Liver (tissue), 9 donors: ENCODE results near the gene LRRFIP2. TPM values are rescaled to one million over a fixed set of nuclear protein-coding genes. Genes with fewer than 3 reads are reported as not detected.

Experiments used
- DNase-seq: peaks from one replicate; pipeline ENCODE4 v3.0.0-alpha.2; 2017; ENCODE audit warnings: low spot score
- H3K27ac ChIP-seq, 2 donors: one replicate each; pipeline ENCODE4 v1.7.0; 2013; ENCODE audit warnings: inconsistent platforms in 2 of 2, low read length in 2 of 2, control low read depth in 1 of 2, low read depth in 1 of 2, mild to moderate bottlenecking in 1 of 2
- H3K27me3 ChIP-seq, 4 donors: one replicate each; pipeline versions ENCODE4 v1.6.1 to v1.7.0; 2013; ENCODE audit warnings: low read length in 3 of 4, inconsistent platforms in 1 of 4, mild to moderate bottlenecking in 1 of 4, moderate library complexity in 1 of 4; ENCODE audit not compliant: control insufficient read depth in 4 of 4, insufficient read depth in 4 of 4
- H3K36me3 ChIP-seq, 4 donors: one replicate each; pipeline versions ENCODE4 v1.6.1 to v1.7.0; 2013; ENCODE audit warnings: low read length in 3 of 4, mild to moderate bottlenecking in 3 of 4, low read depth in 1 of 4, moderate library complexity in 1 of 4; ENCODE audit not compliant: control insufficient read depth in 4 of 4, insufficient read depth in 3 of 4
- H3K4me1 ChIP-seq, 4 donors: one replicate each; pipeline versions ENCODE4 v1.6.1 to v1.7.0; 2013; ENCODE audit warnings: low read length in 3 of 4, mild to moderate bottlenecking in 3 of 4, moderate library complexity in 1 of 4; ENCODE audit not compliant: control insufficient read depth in 4 of 4, insufficient read depth in 4 of 4
- H3K4me3 ChIP-seq, 3 donors: one replicate each; pipeline versions ENCODE4 v1.6.1 to v1.7.0; 2013; ENCODE audit warnings: low read length in 3 of 3, control low read depth in 1 of 3, low read depth in 1 of 3, mild to moderate bottlenecking in 1 of 3
- H3K9ac ChIP-seq, 2 donors: one replicate each; pipeline ENCODE4 v1.7.0; 2013; ENCODE audit warnings: low read length in 2 of 2, mild to moderate bottlenecking in 2 of 2, moderate library complexity in 2 of 2, control low read depth in 1 of 2, low read depth in 1 of 2
- H3K9me3 ChIP-seq, 4 donors: one replicate each; pipeline versions ENCODE4 v1.6.1 to v1.7.0; 2013; ENCODE audit warnings: low read length in 3 of 4; ENCODE audit not compliant: control insufficient read depth in 4 of 4
- ATF3 ChIP-seq: IDR thresholded peaks from 2 replicates; pipeline ENCODE4 v1.6.1; 2016; ENCODE audit warnings: antibody characterized with exemption
- CTCF ChIP-seq: fragments of 150-350 bp; IDR thresholded peaks from 2 replicates; pipeline ENCODE4 v1.5.1; 2017; ENCODE audit warnings: improper control_type of control experiment, low read depth, low read length; ENCODE audit not compliant: missing input control
- EGR1 ChIP-seq, 2 donors: IDR thresholded peaks; 2 replicates each; pipeline ENCODE4 v1.6.1; 2016 to 2018; ENCODE audit warnings: antibody characterized with exemption in 2 of 2, low read depth in 2 of 2
- FOXA1 ChIP-seq: IDR thresholded peaks from 2 replicates; pipeline ENCODE4 v1.6.1; 2016; ENCODE audit warnings: antibody characterized with exemption
- FOXA2 ChIP-seq: IDR thresholded peaks from 2 replicates; pipeline ENCODE4 v1.6.1; 2016; ENCODE audit warnings: antibody characterized with exemption
- GABPA ChIP-seq, 2 donors: IDR thresholded peaks in 1 of 2; conservative IDR thresholded peaks in 1 of 2; 2 replicates each; pipeline ENCODE4 v1.6.1; 2016; ENCODE audit warnings: antibody characterized with exemption in 2 of 2, mild to moderate bottlenecking in 1 of 2, moderate library complexity in 1 of 2
- HNF4A ChIP-seq, 2 donors: conservative IDR thresholded peaks; 2 replicates each; pipeline ENCODE4 v1.6.1; 2016; ENCODE audit warnings: antibody characterized with exemption in 2 of 2, mild to moderate bottlenecking in 2 of 2
- HNF4G ChIP-seq: IDR thresholded peaks from 2 replicates; pipeline ENCODE4 v1.6.1; 2016; ENCODE audit warnings: antibody characterized with exemption
- JUND ChIP-seq, 2 donors: IDR thresholded peaks; 2 replicates each; pipeline ENCODE4 v1.6.1; 2016; ENCODE audit warnings: antibody characterized with exemption in 2 of 2
- NR2F2 ChIP-seq: IDR thresholded peaks from 2 replicates; pipeline ENCODE4 v1.6.1; 2016; ENCODE audit warnings: antibody characterized with exemption
- RAD21 ChIP-seq, 2 donors: IDR thresholded peaks; 2 replicates each; pipeline ENCODE4 v1.6.1; 2016; ENCODE audit warnings: antibody characterized with exemption in 2 of 2, mild to moderate bottlenecking in 2 of 2
- REST ChIP-seq: IDR thresholded peaks from 2 replicates; pipeline ENCODE4 v1.6.1; 2016; ENCODE audit warnings: antibody characterized with exemption, mild to moderate bottlenecking
- RXRA ChIP-seq, 2 donors: IDR thresholded peaks; 2 replicates each; pipeline ENCODE4 v1.6.1; 2017 to 2018; ENCODE audit warnings: antibody characterized with exemption in 2 of 2, mild to moderate bottlenecking in 1 of 2
- SP1 ChIP-seq: IDR thresholded peaks from 2 replicates; pipeline ENCODE4 v1.6.1; 2018; ENCODE audit warnings: antibody characterized with exemption, mild to moderate bottlenecking
- TAF1 ChIP-seq: conservative IDR thresholded peaks from 2 replicates; pipeline ENCODE4 v1.6.1; 2016; ENCODE audit warnings: antibody characterized with exemption, mild to moderate bottlenecking
- YY1 ChIP-seq: IDR thresholded peaks from 2 replicates; pipeline ENCODE4 v1.6.1; 2016; ENCODE audit warnings: antibody characterized with exemption, mild to moderate bottlenecking
- ZBTB33 ChIP-seq: IDR thresholded peaks from 2 replicates; pipeline ENCODE4 v1.6.1; 2016; ENCODE audit warnings: antibody characterized with exemption
- WGBS: extraction: QIAGEN DNeasy Blood & Tissue Kit; methylation state at CpG from one replicate; pipeline ENCODE4 v1.1.7; 2013; 5-methylcytosine and 5-hydroxymethylcytosine counted together
- polyA plus RNA-seq, 2 donors: library from polyadenylated mRNA; stranded (reverse) in 1 of 2; unstranded in 1 of 2; fragments of 200-250 nt in 1 of 2; fragments of >200 nt in 1 of 2; fragmentation: Nextera tagmentation in 1 of 2; extraction: Ambion mirVana in 1 of 2; gene quantifications; one replicate each; pipeline versions ENCODE4 v1.2.1 to v1.2.3, GENCODE V29; 2013 to 2015
- total RNA-seq, 2 donors: library from RNA; depleted of rRNA; stranded (reverse); fragments of >200 nt; gene quantifications; one replicate each; pipeline ENCODE4 v1.2.3, GENCODE V29; 2014
- donor health status: healthy.
- donor health status: healthy.
- donor health status: healthy.
- donor health status: healthy.
- donor health status: healthy.

Gene LRRFIP2
- total and polyA plus RNA-seq, 4 donors = 22.6 to 56.9 (median 39.8) TPM

GRCh38 chr3:37126856-37127255 is 47.5 kb downstream of the LRRFIP2 start:
- Histone ChIP-seq H3K9ac (no peak overlapping the region), H3K36me3 (no peaks in the 10 kb centered on the region), H3K9me3 (no peaks in the 10 kb centered on the region)

GRCh38 chr3:37125195-37126073 is 48.9 kb downstream of the LRRFIP2 start:
- 56% methylated on average over 1 of the region's 1 CpG for WGBS
- Histone ChIP-seq H3K9ac (no peak overlapping the region), H3K4me3 (no peak overlapping the region), H3K27me3 (no peaks in the 10 kb centered on the region), H3K4me1 (peaks cover 2 to 31% (median 10%) of the 10 kb centered on the region in 4 donors), H3K27ac (peak overlapping the region; percentile 25 to 35), H3K36me3 (peaks cover 0 to 2% (median 0%) of the 10 kb centered on the region in 4 donors), H3K9me3 (no peaks in the 10 kb centered on the region)
- no peak for DNase-seq
- no peak for TF ChIP-seq FOXA1
- no peak for TF ChIP-seq NR2F2
- TF ChIP-seq EGR1 (IDR thresholded peaks at IDR 0.05; ENCODE audit: low read depth in 2 of 2) = no peak
- TF ChIP-seq CTCF = no peak
- TF ChIP-seq RXRA (IDR thresholded peaks at IDR 0.05) = no peak
- no peak for TF ChIP-seq REST
- TF ChIP-seq GABPA (IDR thresholded peaks at IDR 0.05 in 1 of 2, conservative IDR thresholded peaks at IDR 0.05 in 1 of 2) = no peak
- no peak for TF ChIP-seq YY1
- TF ChIP-seq SP1 = no peak
- TF ChIP-seq HNF4G = no peak
- no peak for TF ChIP-seq JUND (IDR thresholded peaks at IDR 0.05)
- TF ChIP-seq HNF4A (conservative IDR thresholded peaks at IDR 0.05) = no peak
- TF ChIP-seq FOXA2 = no peak
- TF ChIP-seq ATF3 = no peak
- TF ChIP-seq RAD21 (IDR thresholded peaks at IDR 0.05) = no peak

More at GRCh38 chr3:37126856-37127255, 47.5 kb downstream of the LRRFIP2 start:
- Histone ChIP-seq H3K4me3 (no peak overlapping the region), H3K4me1 (peaks cover 3 to 37% (median 12%) of the 10 kb centered on the region in 4 donors), H3K27ac (peak overlapping the region; percentile 36 to 58), H3K27me3 (no peaks in the 10 kb centered on the region)
- DNase-seq = no peak
- TF ChIP-seq YY1 (no peak), TAF1 (no peak), EGR1 (IDR thresholded peaks at IDR 0.05; ENCODE audit: low read depth in 2 of 2) (no peak), GABPA (IDR thresholded peaks at IDR 0.05 in 1 of 2, conservative IDR thresholded peaks at IDR 0.05 in 1 of 2) (no peak), ZBTB33 (no peak)
